ENCODE measurements around the gene KCNIP1.

DNA sequence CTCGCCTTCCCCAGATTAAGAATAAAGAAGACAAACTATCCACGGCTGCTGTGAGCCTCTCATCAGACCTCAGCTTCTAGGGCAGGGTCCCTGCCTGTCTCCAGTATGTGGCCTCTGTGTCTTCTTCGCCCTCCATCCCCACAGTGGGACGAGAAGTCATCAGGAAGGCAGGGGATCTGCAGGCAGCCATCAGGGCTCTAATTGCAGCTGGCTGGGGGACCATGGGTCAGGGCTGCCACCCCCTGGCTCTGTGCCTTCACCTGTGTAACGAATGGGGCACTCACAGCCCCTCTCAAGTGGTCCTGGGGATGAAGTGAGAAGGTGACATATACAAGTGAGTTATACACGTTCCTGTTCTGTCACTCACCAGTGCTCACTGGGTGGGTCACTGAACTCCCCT lies 139.8 kb downstream of the KCNIP1 start:
- TF ChIP-seq, protein P1, sequence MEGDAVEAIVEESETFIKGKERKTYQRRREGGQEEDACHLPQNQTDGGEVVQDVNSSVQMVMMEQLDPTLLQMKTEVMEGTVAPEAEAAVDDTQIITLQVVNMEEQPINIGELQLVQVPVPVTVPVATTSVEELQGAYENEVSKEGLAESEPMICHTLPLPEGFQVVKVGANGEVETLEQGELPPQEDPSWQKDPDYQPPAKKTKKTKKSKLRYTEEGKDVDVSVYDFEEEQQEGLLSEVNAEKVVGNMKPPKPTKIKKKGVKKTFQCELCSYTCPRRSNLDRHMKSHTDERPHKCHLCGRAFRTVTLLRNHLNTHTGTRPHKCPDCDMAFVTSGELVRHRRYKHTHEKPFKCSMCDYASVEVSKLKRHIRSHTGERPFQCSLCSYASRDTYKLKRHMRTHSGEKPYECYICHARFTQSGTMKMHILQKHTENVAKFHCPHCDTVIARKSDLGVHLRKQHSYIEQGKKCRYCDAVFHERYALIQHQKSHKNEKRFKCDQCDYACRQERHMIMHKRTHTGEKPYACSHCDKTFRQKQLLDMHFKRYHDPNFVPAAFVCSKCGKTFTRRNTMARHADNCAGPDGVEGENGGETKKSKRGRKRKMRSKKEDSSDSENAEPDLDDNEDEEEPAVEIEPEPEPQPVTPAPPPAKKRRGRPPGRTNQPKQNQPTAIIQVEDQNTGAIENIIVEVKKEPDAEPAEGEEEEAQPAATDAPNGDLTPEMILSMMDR (IDR thresholded peaks at IDR 0.05): no peak
- TF ChIP-seq POLR2A (IDR thresholded peaks at IDR 0.05) (no peak), POLR2AphosphoS5 (IDR thresholded peaks at IDR 0.05) (no peak), EP300 (IDR thresholded peaks at IDR 0.05) (no peak)

Measured in gastroesophageal sphincter (tissue), 3 donors.